Activated naive CD4-positive, alpha-beta T cell treated with anti-CD3 and anti-CD28 coated beads, Interleukin-2, amount 50 U/mL, for 24 hours (primary cell): ENCODE results near the gene AGO1.

Source experiments
- H3K27ac Mint-ChIP-seq: one replicate; pipeline ENCODE4 v1.8.0; 2021; ENCODE audit warnings: mild to moderate bottlenecking, mixed read lengths
- H3K27me3 Mint-ChIP-seq: one replicate; pipeline ENCODE4 v1.8.0; 2021; ENCODE audit warnings: mixed read lengths
- H3K36me3 Mint-ChIP-seq: one replicate; pipeline ENCODE4 v1.8.0; 2021; ENCODE audit warnings: mixed read lengths
- H3K4me1 Mint-ChIP-seq: one replicate; pipeline ENCODE4 v1.8.0; 2021; ENCODE audit warnings: mixed read lengths
- H3K4me3 Mint-ChIP-seq: one replicate; pipeline ENCODE4 v1.8.0; 2021; ENCODE audit warnings: mild to moderate bottlenecking, mixed read lengths
- H3K9me3 Mint-ChIP-seq: one replicate; pipeline ENCODE4 v1.8.0; 2021; ENCODE audit warnings: mixed read lengths

AGO1 gene

GRCh38 chr1:35882945-35883634, at the start of gene AGO1:
TSS of gene AGO1 (plus strand) at chr1:35883209. CDS start at chr1:35883422, 213 bp downstream.
- Mint-ChIP-seq H3K27me3 (no peaks in the 10 kb centered on the region), H3K9me3 (no peaks in the 10 kb centered on the region), H3K4me1 (peaks cover 56% of the 10 kb centered on the region), H3K27ac (peak within 1 kb of the TSS; percentile 79), H3K36me3 (no peaks in the 10 kb centered on the region), H3K4me3 (peak within 1 kb of the TSS; percentile 95)

- Mint-ChIP-seq H3K36me3 (peaks cover 29% of the 10 kb centered on the region), H3K9me3 (no peaks in the 10 kb centered on the region), H3K27ac (no peak overlapping the region), H3K4me1 (no peaks in the 10 kb centered on the region), H3K4me3 (no peak overlapping the region), H3K27me3 (no peaks in the 10 kb centered on the region)
These were observed 49.6 kb upstream of the AGO1 start for GRCh38 chr1:35833395-35833794.

- Mint-ChIP-seq H3K27me3 (no peaks in the 10 kb centered on the region), H3K4me3 (no peak overlapping the region), H3K27ac (peak overlapping the region; percentile 43), H3K4me1 (no peaks in the 10 kb centered on the region), H3K9me3 (no peaks in the 10 kb centered on the region), H3K36me3 (peaks cover 34% of the 10 kb centered on the region)
These were observed 48.8 kb upstream of the AGO1 start for GRCh38 chr1:35834218-35834617.

GRCh38 chr1:35835398-35835797, 47.6 kb upstream of the AGO1 start:
- H3K27ac Mint-ChIP-seq = no peak overlapping the region
- no peaks in the 10 kb centered on the region for H3K9me3 Mint-ChIP-seq
- H3K4me1 Mint-ChIP-seq = no peaks in the 10 kb centered on the region
- peaks cover 34% of the 10 kb centered on the region for H3K36me3 Mint-ChIP-seq
- no peaks in the 10 kb centered on the region for H3K27me3 Mint-ChIP-seq
- no peak overlapping the region for H3K4me3 Mint-ChIP-seq

- H3K27ac Mint-ChIP-seq = no peak overlapping the region
- no peaks in the 10 kb centered on the region for H3K9me3 Mint-ChIP-seq
- H3K4me1 Mint-ChIP-seq = no peaks in the 10 kb centered on the region
- no peak overlapping the region for H3K4me3 Mint-ChIP-seq
- no peaks in the 10 kb centered on the region for H3K27me3 Mint-ChIP-seq
- peaks cover 30% of the 10 kb centered on the region for H3K36me3 Mint-ChIP-seq
These were observed 46.3 kb upstream of the AGO1 start for GRCh38 chr1:35836734-35837133.

GRCh38 chr1:35838693-35839245, 44.2 kb upstream of the AGO1 start:
- no peak overlapping the region for H3K4me3 Mint-ChIP-seq
- H3K9me3 Mint-ChIP-seq = no peaks in the 10 kb centered on the region
- no peaks in the 10 kb centered on the region for H3K4me1 Mint-ChIP-seq
- H3K27me3 Mint-ChIP-seq = no peaks in the 10 kb centered on the region
- H3K27ac Mint-ChIP-seq = no peak overlapping the region
- H3K36me3 Mint-ChIP-seq = peaks cover 23% of the 10 kb centered on the region

- Mint-ChIP-seq H3K9me3 (no peaks in the 10 kb centered on the region), H3K4me3 (no peak overlapping the region), H3K4me1 (no peaks in the 10 kb centered on the region), H3K27ac (no peak overlapping the region), H3K27me3 (no peaks in the 10 kb centered on the region), H3K36me3 (peaks cover 6% of the 10 kb centered on the region)
These were observed 38.2 kb upstream of the AGO1 start for GRCh38 chr1:35844826-35845225.

GRCh38 chr1:35845766-35846165, 37.2 kb upstream of the AGO1 start:
- Mint-ChIP-seq H3K27ac (no peak overlapping the region), H3K36me3 (peaks cover 6% of the 10 kb centered on the region), H3K27me3 (no peaks in the 10 kb centered on the region), H3K9me3 (no peaks in the 10 kb centered on the region), H3K4me3 (no peak overlapping the region), H3K4me1 (no peaks in the 10 kb centered on the region)

- Mint-ChIP-seq H3K9me3 (no peaks in the 10 kb centered on the region), H3K4me3 (no peak overlapping the region), H3K27me3 (no peaks in the 10 kb centered on the region), H3K36me3 (peaks cover 9% of the 10 kb centered on the region), H3K4me1 (no peaks in the 10 kb centered on the region), H3K27ac (no peak overlapping the region)
These were observed 35.0 kb upstream of the AGO1 start for GRCh38 chr1:35847935-35848565.

GRCh38 chr1:35850051-35850450, 33.0 kb upstream of the AGO1 start:
- Mint-ChIP-seq H3K27me3 (no peaks in the 10 kb centered on the region), H3K27ac (no peak overlapping the region), H3K4me1 (no peaks in the 10 kb centered on the region), H3K36me3 (peaks cover 11% of the 10 kb centered on the region), H3K9me3 (no peaks in the 10 kb centered on the region), H3K4me3 (no peak overlapping the region)

GRCh38 chr1:35850716-35851115, 32.3 kb upstream of the AGO1 start:
- Mint-ChIP-seq H3K27ac (no peak overlapping the region), H3K27me3 (no peaks in the 10 kb centered on the region), H3K36me3 (peaks cover 9% of the 10 kb centered on the region), H3K9me3 (no peaks in the 10 kb centered on the region), H3K4me3 (no peak overlapping the region), H3K4me1 (no peaks in the 10 kb centered on the region)

- no peaks in the 10 kb centered on the region for H3K27me3 Mint-ChIP-seq
- H3K27ac Mint-ChIP-seq = no peak overlapping the region
- peaks cover 7% of the 10 kb centered on the region for H3K36me3 Mint-ChIP-seq
- no peaks in the 10 kb centered on the region for H3K9me3 Mint-ChIP-seq
- no peaks in the 10 kb centered on the region for H3K4me1 Mint-ChIP-seq
- no peak overlapping the region for H3K4me3 Mint-ChIP-seq
These were observed 31.7 kb upstream of the AGO1 start for GRCh38 chr1:35851132-35851869.

- H3K4me1 Mint-ChIP-seq = no peaks in the 10 kb centered on the region
- H3K27me3 Mint-ChIP-seq = no peaks in the 10 kb centered on the region
- no peaks in the 10 kb centered on the region for H3K9me3 Mint-ChIP-seq
- H3K36me3 Mint-ChIP-seq = peaks cover 7% of the 10 kb centered on the region
- no peak overlapping the region for H3K27ac Mint-ChIP-seq
- no peak overlapping the region for H3K4me3 Mint-ChIP-seq
These were observed 30.8 kb upstream of the AGO1 start for GRCh38 chr1:35852241-35852640.

- Mint-ChIP-seq H3K9me3 (no peaks in the 10 kb centered on the region), H3K4me1 (no peaks in the 10 kb centered on the region), H3K36me3 (peaks cover 7% of the 10 kb centered on the region), H3K27me3 (no peaks in the 10 kb centered on the region), H3K27ac (no peak overlapping the region), H3K4me3 (no peak overlapping the region)
These were observed 27.9 kb upstream of the AGO1 start for GRCh38 chr1:35854989-35855700.

GRCh38 chr1:35856964-35857363, 26.0 kb upstream of the AGO1 start:
- H3K36me3 Mint-ChIP-seq = peaks cover 4% of the 10 kb centered on the region
- no peaks in the 10 kb centered on the region for H3K4me1 Mint-ChIP-seq
- H3K9me3 Mint-ChIP-seq = no peaks in the 10 kb centered on the region
- H3K27me3 Mint-ChIP-seq = no peaks in the 10 kb centered on the region
- H3K27ac Mint-ChIP-seq = no peak overlapping the region
- H3K4me3 Mint-ChIP-seq = no peak overlapping the region
